NK-92 (cell line): ENCODE data around the gene LINC00237.

ENCODE experiments used
- DNase-seq: peaks from one replicate; lab custom pipeline; 2025; ENCODE audit not compliant: unreplicated experiment; lab: John Stamatoyannopoulos, UW

The LINC00237 gene

DNA sequence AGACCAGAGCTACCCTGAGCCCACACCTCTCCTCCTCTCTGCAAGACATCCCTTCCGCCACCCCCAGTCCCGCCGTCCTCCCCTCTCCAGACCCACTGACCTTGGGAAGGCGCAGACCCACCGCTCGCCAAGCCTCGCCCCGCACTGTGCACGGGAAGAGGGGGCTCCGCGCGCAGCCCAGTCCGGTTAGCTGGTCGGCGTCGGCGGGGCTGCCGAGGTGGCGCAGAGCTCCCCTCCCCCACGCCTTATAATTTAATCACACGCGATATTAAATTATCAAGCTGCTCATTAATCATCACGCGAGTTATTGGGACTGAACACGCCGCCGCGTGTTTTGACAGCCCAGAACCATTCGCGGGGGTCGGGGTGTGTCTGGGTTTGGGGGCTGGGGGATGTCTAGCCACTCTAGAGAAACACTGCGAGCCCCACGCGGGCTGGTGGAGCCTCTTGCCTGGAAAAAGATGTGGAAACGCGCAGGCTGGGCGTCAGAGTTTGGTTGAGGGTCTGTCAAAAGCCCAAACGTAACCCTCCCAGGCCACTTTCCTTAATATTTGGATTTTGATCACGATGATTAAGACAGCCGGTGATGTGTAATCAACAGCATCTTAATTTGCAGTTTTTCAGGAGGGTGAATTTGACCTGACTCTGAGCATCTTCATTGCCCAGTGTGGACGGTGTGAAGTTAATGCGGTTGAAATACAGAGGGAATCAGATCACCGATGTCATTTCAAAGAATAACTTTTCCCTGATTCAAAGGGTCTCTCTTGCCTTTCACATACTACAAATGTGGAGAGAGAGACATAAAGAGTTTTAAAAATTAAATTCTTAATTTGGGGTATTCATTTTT, at the start of gene LINC00237:
LINC00237 (minus strand) TSS at position 188 of the 847 bp plus-strand sequence.
- no peak for DNase-seq

DNA sequence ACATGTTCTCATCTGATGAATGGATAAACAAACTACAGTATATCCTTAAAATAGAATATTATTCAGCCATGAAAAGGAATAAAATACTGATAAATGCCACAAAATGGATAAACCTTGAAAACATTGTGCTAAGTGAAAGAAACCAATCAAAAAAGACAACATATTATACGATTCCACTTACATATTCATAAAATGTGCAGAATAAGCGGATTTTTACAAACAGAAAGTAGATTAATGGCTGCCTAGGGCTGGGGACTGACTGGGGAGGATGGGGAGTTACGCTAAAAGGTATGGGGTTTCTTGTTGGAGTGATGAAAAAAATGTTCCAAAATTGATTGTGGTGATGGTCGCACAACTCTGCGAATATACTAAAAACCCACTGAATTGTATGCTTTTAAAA, 49.1 kb upstream of the LINC00237 start:
- DNase-seq: no peak

DNA sequence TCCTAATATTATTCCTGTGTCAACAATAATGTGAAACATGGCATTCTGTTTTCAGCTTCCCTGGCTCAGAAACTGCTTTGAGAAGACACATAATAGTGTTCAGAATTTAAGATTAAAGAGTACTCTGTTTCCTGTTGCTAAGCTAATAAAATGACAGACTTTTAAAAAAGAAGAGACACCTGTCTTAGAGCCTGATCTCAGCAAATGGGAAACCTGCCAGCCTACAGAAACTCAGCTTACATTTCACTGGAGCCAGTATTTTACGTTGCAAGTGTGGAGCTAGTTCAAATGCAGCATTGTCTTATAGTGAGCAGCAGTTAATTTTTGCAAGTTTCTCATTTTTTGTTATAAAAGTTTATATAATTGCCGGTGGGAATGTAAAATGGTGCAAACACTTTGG, 48.5 kb upstream of the LINC00237 start:
- DNase-seq: no peak

DNA sequence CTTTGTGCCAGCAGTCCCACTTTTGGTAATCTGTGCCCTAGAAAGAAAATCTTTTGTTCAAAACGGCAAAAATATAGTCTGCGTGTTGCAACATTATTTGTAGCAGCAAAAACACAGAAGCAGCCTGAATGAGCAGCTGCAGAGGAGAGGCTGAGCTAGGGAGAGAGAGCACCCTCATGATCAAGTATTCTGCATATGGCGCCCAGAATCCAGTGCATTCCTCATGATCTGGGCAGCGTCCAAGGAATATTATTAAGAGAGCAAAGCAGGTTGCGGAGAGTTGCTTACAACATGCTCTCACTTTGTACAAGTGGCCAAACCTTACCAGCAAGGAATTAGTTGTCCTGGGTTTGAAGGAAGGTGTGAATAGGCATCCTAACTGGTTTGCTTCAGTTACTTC, 45.6 kb upstream of the LINC00237 start:
- no peak for DNase-seq

DNA sequence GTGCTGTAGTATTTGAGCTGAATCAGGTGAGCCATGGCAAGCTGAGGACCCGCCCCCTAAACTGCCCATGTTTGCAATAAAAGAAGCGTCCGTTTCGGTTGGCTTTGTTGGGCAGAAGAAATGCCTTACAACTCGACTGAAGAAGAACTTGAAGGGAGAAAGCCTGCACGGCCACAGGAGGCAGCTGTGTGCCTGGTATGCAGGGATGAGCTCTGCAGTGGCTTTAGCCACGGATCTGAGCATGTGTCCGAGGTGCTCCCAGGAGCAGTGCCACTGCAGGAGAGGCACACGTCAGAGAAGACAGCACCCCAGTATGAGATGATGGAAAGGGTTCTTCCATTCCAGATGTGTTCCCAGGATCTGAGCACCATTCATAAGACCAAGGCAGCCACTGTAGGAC, 43.2 kb upstream of the LINC00237 start:
- DNase-seq: no peak

DNA sequence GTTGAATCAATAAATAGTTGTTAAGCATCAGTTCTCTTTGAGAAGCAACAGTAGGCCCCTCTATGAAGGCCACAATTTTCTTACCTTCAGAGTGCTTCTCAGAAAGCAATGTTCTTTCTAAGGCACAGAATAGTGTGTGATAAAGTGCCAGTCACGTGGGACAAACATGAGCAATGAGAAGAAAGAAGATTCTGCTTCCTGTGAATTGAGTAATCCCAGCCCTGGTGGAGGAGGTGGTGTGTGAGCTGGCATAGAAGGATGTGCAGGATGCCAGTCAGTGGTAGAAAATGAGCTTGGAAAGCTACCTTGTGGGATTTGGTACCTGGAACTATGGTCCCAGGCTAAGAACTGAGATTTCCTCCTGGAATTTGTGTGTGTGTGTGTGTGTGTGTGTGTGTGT, 41.4 kb upstream of the LINC00237 start:
- DNase-seq: no peak

DNA sequence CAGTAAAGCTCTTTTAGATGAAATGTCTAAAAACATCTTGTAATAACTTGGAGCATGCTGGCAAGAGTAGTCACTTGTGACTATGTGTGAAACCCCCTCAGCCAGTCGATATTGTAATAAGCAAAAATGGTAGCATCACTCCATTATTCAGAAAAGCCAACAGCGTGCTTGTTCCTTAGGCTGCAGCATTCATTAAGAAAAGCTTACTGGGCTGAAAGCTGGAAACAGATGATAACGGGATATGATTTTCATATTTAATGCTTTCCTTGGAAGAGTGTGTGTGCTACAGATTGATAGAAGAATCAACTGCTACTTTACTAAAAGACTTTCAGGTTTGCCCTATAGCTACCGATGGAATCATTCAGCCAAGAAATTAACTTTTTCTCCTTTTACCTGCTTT, 40.1 kb upstream of the LINC00237 start:
- no peak for DNase-seq

DNA sequence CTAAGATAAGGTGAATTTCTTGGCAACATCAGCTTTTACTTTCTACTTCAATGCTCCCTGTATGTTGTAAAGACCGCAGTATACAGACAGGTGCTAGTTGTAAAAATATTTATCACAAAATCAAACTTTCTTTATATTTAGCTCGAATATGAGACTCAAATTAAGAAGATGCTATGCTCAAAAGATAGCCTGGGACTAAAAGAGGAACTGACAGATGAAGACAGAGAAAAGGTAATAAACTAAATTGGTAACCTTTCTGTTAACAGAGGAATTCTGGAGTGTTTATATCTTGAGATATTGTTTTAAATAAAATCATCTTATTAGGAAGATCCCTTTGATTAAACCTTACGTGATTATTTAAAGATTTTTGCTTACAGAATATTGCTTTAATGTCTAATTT, 39.3 kb upstream of the LINC00237 start:
- no peak for DNase-seq

DNA sequence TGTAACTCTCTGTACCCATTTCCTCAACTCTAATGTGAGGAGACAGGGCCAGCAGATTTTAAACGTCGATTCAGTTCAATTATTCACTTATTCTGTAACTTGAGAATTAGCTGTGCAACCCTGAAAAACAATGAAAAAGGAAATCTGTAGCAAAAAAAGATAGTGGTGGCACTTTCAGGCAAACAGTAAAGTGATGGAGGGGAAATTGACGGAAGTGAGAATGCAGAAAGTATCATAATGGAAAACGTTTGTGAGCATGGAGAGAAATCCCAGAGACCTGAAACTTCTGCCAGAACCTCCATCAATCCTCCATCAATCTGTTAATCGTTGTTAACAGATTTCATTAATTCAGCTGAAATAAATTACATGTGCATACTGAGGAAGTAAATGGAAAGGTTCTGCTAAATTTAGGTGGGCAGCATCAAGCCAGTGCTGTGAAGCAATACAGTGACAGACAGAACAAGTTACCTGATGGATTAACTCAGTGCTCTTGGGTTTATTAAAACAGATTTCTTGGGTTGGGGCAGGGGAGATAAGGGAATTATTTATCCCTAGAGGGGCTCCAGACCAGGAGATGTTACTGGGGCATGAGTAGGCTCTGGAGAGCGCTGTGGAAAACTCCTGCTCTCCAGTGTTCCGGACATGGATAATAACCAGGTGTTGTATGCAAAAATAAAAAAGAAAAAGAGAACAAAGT, 37.2 kb upstream of the LINC00237 start:
- no peak for DNase-seq

DNA sequence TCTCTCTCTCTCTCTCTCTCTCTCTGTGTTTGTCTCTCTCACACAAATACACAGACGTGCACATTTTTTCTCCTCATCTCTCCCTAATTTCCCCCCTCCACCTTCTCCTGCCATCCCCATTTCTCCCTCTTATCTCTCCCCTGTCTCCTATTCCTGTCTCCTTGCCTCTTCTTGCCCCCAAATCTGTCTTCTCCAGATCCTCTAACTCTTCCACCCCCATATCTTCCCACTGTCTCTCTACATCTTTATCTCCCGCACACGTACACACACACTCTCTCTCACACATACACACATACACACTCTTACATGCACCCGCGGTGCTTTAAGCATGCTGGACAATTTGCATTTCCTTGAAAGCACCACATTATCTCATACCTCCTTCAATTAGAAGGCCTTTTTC, 35.7 kb upstream of the LINC00237 start:
- DNase-seq: no peak

DNA sequence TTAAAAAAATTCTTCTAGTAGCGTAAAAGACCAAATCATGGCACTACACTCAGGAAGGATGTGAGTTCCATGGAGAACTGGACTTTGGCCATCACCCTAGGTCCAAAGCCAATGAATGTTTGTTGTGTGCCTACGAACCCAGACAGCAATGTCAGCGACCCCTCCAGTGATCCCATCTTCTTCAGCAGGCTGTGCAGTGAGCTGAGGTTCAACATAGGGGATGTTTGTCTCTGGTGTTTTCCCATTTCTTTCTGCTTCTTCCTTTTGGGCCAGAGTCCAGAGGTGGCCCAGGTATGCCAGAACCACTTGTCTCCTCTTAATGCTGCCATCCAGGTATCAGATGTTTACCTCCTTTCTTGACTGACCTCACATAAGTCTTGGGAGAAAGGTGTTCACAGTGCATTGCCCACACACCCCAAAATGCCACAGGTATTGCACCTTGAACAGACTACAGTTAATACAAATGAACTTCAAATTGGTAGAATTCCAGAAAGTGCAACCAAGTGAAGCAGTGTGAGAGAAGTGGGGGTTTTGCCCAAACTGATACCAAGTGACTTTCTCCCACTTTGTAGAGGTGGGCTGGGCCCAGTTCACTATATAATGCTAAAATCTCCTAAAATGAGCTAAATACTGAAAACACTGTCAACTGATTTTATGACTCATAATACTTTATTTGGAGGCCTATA, 33.9 kb upstream of the LINC00237 start:
- no peak for DNase-seq

DNA sequence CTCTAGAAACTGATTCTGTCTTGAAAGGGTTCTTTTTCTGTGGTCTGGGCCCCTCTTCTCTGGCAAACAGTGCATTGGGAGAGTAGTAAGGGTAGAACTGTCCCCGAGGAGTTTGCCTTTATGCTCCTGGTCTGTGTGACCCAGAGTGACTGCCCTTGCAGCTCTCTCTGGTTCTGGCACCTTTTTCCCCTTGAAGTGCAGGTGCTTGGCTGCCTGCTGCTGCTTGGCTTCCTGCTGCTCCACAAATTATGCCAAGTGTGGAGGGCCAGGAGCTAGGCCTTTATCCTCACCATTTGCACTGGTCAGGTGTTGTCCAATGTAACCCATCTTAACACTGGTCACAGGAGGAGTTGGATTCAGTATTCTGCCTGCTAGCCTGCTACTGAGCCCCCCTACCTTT, 30.9 kb upstream of the LINC00237 start:
- no peak for DNase-seq

DNA sequence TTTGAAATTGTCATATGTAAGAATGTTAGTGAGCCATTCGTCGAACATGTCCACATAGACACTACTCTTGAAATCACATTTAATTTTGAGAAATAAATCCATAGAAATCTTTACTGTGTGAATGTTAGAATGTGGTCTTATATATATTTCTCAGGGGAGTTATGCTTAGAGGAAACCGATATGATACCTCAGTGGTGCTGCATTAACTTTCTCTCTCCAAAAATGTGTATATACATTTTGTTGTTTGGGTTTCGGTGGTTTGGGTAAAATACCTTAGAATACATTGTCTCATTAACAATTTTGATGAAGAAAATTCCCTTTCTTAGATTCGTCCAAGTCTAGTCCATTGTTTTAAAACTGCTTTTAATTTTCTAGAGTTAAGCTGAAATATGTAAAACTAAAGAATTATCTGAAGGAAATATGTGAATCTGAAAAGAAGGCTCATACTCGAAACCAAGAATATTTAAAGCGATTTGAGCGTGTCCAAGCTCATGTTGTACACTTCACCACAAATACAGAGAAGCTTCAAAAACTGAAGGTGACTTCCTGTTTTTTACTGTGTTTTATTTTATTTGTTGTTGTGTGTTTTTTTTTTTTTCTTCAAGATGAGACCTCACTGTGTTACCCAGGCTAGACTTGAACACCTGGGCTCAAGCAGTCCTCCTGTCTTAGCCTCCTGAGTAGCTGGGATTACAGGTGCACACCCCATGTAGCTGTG, 30.0 kb upstream of the LINC00237 start:
- DNase-seq: no peak

DNA sequence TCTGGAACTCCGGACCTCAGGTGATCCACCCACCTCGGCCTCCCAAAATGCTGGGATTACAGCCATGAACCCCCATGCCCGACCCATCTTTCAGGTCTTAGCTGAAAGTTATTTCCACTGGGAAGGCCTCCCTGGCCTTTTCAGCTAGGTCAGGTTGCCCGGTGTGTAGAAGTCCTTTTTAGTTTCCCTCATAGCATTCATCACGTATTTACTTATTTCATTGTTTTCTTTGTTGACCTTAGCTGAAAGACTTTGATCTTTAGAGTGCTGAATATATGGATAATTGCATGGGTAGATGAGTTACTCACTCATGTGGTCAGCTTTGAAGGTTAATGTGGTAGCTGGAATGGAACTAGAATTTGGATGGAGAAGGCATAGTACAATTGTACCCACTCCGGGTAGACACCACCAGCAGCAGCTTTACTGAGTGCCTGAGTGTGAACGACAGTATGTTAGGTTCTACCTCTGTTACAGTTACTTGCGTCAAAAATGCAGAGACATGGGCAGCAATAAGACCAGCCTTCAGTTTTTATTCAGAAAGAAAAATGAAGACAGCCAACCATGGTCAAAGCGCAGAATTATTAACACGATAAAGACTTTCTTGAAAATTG, 28.8 kb upstream of the LINC00237 start:
- DNase-seq: no peak

DNA sequence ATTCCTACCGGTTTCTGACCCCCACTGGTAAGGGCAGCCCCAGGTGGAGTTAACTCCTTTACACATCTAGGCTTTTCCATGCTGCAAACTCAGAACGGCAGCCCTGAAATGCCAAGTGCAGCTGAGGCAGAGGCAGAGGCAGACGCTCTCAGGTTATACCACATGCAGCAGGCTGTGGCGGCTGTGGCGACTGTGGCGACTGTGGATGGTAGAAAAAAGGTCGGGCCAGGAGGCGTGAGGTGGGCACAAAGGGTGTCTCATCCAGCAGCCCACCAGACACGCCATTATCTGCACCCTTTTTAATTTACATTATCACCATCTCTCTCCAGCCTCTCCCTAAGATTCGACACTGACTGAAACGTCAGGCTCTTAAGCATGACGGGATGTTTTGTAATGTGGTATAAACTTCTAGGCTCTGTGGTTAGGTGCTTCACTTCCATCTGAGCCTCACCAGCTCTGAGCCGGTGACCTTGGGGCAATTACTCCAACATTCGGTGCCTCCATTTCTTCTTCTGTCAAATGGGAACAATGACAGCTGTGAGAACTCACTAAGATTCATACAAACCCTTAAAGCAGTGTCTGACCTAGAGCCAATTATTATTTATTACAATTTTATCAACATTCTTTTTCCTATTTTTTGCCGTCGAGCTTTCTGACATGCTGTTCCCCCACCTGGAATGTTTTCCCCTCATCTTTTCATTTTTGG, 27.9 kb upstream of the LINC00237 start:
- no peak for DNase-seq

DNA sequence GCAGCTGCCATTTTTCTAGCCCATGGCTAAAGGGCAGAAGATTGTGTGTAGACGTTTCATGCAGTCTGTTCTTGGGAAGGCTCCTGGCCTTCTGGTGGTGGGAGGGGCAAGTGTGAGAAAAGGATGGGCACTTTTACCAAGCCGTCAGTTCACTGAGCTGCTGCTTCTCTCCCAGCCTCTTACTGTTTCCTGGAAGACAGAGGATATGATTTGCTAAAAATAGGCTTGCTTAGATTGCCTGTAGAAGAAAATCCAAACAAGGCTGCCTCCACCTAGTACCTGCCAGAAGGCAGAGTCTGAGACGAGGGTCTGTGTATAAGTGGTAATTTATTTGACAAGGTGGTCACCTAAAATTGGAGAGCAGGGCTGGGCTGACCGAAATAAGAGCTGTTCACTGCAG, 27.2 kb upstream of the LINC00237 start:
- DNase-seq: no peak

DNA sequence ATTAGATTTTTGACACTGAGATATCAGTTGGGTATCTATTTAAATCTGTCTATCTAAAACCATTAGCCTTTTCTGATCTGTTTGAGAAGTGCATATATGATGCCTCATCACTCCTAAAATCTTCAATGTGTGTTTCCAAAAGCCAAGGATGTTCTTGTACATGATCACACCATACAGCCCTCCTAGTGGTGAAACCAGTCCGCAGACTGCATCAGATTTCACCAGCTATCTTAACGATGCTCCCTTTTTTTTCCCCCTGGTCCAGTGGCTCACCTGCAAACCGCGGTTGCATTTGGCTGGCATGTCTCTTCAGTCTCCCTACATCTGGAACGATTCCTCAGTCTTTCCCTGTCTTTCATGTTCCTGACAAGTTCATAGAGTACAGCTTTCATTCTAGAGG, 23.7 kb upstream of the LINC00237 start:
- no peak for DNase-seq

DNA sequence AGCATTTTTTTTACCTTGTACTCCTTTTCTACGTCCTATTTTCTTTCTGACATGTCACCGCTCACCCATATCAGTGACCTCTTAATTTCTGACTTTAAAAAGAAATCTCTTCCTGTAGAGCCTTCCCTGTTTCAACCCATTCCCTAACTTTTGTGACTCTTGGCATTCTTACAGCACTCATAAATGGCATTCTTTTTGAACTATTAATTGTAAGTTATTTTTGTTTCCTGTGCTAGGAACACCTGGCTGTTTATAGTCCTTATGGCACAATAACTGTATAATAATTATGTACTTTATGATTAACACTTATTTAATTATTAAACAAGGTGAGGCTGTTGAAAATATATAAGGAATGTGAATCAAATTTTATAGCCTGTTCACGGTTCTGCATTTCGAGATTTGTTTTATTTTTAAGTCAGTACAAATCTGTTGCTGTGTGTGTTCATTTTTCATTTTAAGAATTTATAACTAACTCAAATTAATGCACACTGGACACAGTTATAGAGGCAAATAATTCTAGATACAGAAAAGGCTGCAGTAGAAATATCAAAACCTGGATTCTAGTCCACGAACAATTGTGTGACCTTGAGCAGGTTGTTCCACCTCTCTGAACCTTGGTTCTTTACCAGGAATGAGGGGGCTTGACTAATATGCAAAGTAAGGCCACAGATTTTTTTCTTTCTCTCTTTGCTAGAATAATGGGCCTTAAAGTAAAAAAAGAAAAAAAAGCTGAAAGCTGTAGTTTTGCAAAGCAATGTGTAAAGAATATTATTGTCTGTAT, 21.2 kb upstream of the LINC00237 start:
- no peak for DNase-seq

DNA sequence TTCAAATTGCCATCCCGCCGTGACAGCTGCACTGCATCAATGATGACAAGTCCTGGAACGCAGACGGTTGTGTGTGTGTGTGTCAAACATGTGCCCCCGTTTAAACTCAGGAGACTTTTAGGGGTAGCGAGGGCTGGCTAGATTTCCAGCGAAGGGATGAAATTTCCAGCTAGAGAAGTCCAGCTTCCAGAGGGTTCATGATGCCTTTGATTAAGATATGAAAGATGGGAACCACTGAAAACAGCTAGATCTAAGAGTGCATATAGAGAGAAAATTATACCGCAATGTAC, 20.4 kb upstream of the LINC00237 start:
- DNase-seq: no peak
